ENCODE data around the gene ZBTB33. TPM values are rescaled to one million over a fixed set of nuclear protein-coding genes. Genes with fewer than 3 reads are reported as not detected.
A peak's percentile ranks its signal among the peaks of the same experiment; 100 is the strongest.

ZBTB33 gene
- total and polyA plus RNA-seq, 2 of the 13 experiments (the other 11 are each of a cell fraction or from before 2014, with no cell fraction given) = 6.5 to 20.2 TPM

DNA sequence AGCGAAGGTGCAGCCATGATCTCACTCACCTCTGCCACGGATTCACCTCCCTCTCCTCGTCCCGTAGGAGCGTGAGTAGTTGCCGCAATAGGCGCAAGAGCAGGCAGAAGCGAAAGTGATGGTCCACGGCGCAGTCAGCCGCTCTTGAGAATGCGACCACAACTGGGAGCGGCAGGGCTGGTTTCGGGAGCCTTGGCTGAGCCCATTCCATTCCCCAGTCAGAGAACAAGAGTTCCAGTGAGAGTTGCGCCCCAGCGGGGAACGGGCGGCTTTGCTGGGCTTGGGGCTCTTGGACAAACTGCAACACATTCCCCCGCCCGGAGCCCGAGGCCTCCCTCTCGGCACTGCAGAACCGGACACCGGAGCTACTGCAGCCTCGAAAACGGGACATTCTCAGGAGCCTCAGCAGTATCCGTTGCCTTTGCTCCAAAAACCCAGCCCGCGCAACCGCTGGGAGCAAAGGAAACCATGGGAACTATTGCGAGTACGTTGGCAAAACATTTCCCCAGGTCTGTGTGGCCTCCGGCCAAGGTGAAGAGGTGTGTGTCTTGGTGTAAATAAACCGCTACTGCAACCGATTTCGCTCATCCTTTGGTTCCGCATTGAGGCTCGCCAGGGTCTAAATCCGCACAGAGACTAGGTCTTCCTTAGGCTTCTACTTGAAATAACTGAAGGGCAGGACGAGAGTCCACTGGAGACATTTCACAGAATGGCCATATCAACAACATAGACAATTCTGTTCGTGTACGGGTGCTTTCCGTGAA lies 5.7 kb upstream of the ZBTB33 start:
- no peaks in the 10 kb centered on the region for H3K36me3 ChIP-seq (replicated peaks in 1 of 2; ENCODE audit: control insufficient read depth in 1 of 2, insufficient read depth in 2 of 2, low read length in 2 of 2)
- in situ Hi-C loops (cut with HindIII; ENCODE audit: extremely low pct_ligation_motif_present, low pct_unique_long_range_greater_than_20kb) (loop anchor here (25.0 kb wide), 1 partner anchor 217 kb away; the partner anchor contains the start of gene LAMP2), intact Hi-C loops (cut with micrococcal nuclease; ENCODE audit: unreplicated experiment) (no loop called here)
- H3K4me1 ChIP-seq (ENCODE audit: insufficient read depth, low read length) = peaks cover 18% of the 10 kb centered on the region
- H3K27ac ChIP-seq (ENCODE audit: extremely low read length, insufficient read depth, low read length) = peak overlapping the region; percentile 96
- DNase-seq (ENCODE audit: low spot score) (peak; percentile 71), ATAC-seq (peak; percentile 93), FAIRE-seq (peak; percentile 94)
- peaks cover 23% of the 10 kb centered on the region for H3K79me2 ChIP-seq (ENCODE audit: insufficient read depth, low read length)
- CTCF ChIA-PET (ENCODE audit: low intra/inter-chr PET ratio, low total read pairs) = no interaction called here
- no peaks in the 10 kb centered on the region for H3K9me3 ChIP-seq (ENCODE audit: low read length)
- peak overlapping the region; percentile 81 for H2AFZ ChIP-seq (ENCODE audit: low read length)
- POLR2A ChIA-PET = no interaction called here
- H3K4me3 ChIP-seq (replicated peaks in 1 of 3; ENCODE audit: insufficient read depth in 1 of 3, low read depth in 2 of 3, low read length in 3 of 3) = peak overlapping the region; percentile 80 to 82 (median 81)
- H3K27me3 ChIP-seq (ENCODE audit: control insufficient read depth in 1 of 2, insufficient read depth in 2 of 2, low read length in 2 of 2) = no peaks in the 10 kb centered on the region; a peak in 1 of 5 replicates
- 2% methylated on average over 9 of the region's 43 CpGs for WGBS (ENCODE audit: low lambda C conversion rate)
- peak overlapping the region; percentile 73 for H3K4me2 ChIP-seq (ENCODE audit: low read depth, low read length)
- peak overlapping the region; percentile 82 for H3K9ac ChIP-seq (ENCODE audit: insufficient read depth, low read depth, low read length)
- BruUV-seq (replicated peaks) = no TSS peak
- no peaks in the 10 kb centered on the region for H4K20me1 ChIP-seq (ENCODE audit: insufficient read depth, low read length)
- no peak for TF ChIP-seq SETDB1 (CRISPR knock-in tag; IDR thresholded peaks at IDR 0.05; ENCODE audit: borderline replicate concordance)
- TF ChIP-seq, protein P1, sequence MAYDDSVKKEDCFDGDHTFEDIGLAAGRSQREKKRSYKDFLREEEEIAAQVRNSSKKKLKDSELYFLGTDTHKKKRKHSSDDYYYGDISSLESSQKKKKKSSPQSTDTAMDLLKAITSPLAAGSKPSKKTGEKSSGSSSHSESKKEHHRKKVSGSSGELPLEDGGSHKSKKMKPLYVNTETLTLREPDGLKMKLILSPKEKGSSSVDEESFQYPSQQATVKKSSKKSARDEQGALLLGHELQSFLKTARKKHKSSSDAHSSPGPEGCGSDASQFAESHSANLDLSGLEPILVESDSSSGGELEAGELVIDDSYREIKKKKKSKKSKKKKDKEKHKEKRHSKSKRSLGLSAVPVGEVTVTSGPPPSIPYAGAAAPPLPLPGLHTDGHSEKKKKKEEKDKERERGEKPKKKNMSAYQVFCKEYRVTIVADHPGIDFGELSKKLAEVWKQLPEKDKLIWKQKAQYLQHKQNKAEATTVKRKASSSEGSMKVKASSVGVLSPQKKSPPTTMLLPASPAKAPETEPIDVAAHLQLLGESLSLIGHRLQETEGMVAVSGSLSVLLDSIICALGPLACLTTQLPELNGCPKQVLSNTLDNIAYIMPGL (CRISPR knock-in tag; IDR thresholded peaks at IDR 0.05; ENCODE audit: borderline replicate concordance in 1 of 2, low read depth in 1 of 2) = peak; percentile 70 to 88; a peak in 3 of 4 replicates
- TF ChIP-seq NFIC (IDR thresholded peaks at IDR 0.05; ENCODE audit: low read length) = no peak
- TF ChIP-seq, protein P2, sequence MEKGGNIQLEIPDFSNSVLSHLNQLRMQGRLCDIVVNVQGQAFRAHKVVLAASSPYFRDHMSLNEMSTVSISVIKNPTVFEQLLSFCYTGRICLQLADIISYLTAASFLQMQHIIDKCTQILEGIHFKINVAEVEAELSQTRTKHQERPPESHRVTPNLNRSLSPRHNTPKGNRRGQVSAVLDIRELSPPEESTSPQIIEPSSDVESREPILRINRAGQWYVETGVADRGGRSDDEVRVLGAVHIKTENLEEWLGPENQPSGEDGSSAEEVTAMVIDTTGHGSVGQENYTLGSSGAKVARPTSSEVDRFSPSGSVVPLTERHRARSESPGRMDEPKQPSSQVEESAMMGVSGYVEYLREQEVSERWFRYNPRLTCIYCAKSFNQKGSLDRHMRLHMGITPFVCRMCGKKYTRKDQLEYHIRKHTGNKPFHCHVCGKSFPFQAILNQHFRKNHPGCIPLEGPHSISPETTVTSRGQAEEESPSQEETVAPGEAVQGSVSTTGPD (CRISPR knock-in tag; IDR thresholded peaks at IDR 0.05) = no peak
- 0 out of 2 replicates have a peak, but pooled peaks have one; percentile 39 for TF ChIP-seq MEF2D (CRISPR knock-in tag; IDR thresholded peaks at IDR 0.05)
- TF ChIP-seq, protein P3, sequence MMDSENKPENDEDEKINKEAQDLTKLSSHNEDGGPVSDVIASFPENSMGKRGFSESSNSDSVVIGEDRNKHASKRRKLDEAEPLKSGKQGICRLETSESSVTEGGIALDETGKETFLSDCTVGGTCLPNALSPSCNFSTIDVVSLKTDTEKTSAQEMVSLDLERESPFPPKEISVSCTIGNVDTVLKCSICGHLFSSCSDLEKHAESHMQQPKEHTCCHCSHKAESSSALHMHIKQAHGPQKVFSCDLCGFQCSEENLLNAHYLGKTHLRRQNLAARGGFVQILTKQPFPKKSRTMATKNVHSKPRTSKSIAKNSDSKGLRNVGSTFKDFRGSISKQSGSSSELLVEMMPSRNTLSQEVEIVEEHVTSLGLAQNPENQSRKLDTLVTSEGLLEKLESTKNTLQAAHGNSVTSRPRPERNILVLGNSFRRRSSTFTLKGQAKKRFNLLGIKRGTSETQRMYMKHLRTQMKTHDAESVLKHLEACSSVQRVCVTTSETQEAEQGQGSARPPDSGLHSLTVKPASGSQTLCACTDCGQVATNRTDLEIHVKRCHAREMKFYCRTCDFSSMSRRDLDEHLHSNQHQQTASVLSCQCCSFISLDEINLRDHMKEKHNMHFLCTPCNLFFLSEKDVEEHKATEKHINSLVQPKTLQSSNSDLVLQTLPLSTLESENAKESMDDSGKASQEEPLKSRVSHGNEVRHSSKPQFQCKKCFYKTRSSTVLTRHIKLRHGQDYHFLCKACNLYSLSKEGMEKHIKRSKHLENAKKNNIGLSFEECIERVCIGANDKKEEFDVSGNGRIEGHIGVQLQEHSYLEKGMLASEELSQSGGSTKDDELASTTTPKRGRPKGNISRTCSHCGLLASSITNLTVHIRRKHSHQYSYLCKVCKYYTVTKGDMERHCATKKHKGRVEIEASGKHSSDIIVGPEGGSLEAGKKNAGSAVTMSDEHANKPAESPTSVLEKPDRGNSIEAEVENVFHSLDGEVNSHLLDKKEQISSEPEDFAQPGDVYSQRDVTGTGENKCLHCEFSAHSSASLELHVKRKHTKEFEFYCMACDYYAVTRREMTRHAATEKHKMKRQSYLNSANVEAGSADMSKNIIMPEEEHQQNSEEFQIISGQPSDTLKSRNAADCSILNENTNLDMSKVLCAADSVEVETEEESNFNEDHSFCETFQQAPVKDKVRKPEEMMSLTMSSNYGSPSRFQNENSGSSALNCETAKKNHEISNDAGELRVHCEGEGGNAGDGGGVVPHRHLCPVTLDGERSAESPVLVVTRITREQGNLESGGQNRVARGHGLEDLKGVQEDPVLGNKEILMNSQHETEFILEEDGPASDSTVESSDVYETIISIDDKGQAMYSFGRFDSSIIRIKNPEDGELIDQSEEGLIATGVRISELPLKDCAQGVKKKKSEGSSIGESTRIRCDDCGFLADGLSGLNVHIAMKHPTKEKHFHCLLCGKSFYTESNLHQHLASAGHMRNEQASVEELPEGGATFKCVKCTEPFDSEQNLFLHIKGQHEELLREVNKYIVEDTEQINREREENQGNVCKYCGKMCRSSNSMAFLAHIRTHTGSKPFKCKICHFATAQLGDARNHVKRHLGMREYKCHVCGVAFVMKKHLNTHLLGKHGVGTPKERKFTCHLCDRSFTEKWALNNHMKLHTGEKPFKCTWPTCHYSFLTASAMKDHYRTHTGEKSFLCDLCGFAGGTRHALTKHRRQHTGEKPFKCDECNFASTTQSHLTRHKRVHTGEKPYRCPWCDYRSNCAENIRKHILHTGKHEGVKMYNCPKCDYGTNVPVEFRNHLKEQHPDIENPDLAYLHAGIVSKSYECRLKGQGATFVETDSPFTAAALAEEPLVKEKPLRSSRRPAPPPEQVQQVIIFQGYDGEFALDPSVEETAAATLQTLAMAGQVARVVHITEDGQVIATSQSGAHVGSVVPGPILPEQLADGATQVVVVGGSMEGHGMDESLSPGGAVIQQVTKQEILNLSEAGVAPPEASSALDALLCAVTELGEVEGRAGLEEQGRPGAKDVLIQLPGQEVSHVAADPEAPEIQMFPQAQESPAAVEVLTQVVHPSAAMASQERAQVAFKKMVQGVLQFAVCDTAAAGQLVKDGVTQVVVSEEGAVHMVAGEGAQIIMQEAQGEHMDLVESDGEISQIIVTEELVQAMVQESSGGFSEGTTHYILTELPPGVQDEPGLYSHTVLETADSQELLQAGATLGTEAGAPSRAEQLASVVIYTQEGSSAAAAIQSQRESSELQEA (CRISPR knock-in tag; IDR thresholded peaks at IDR 0.05; ENCODE audit: not compliant biosample characterization) = no peak
- TF ChIP-seq ZNF558 (CRISPR knock-in tag; IDR thresholded peaks at IDR 0.05; ENCODE audit: borderline replicate concordance) = no peak
- TF ChIP-seq THYN1 (CRISPR knock-in tag; IDR thresholded peaks at IDR 0.05; ENCODE audit: borderline replicate concordance, low read depth) = no peak
- peak; percentile 55; the same call in 1 of the 2 replicates for TF ChIP-seq HNF4A (CRISPR knock-in tag; IDR thresholded peaks at IDR 0.05)
- TF ChIP-seq, protein P4, sequence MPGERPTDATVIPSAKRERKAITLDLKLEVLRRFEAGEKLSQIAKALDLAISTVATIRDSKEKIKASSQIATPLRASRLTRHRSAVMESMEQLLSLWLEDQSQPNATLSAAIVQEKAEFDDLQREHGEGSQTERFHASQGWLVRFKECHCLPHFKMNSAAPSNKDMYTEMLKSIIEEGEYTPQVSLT (CRISPR knock-in tag; IDR thresholded peaks at IDR 0.05; ENCODE audit: borderline replicate concordance, low read depth) = no peak

All from HepG2 (cell line).